OCI-LY7 (cell line): ENCODE results near the gene SAYSD1. TPM values are rescaled to one million over a fixed set of nuclear protein-coding genes. Genes with fewer than 3 reads are reported as not detected.

ENCODE experiments used
- BruUV-seq: library from RNA; stranded (reverse); fragments of 400-500 nt; replicated peaks from 2 replicates; lab custom pipeline; 2021; lab: Mats Ljungman, UMichigan
- CTCF ChIA-PET: fragments of 300-600 bp; sonication (Branson Sonifier 250); formaldehyde crosslinking; loops from one replicate; lab custom pipeline; 2022; ENCODE audit warnings: antibody characterized with exemption; ENCODE audit not compliant: unreplicated experiment; lab: Charles Lee
- POLR2A ChIA-PET: fragments of 300-600 bp; sonication (Branson Sonifier 250); formaldehyde crosslinking; loops from one replicate; lab custom pipeline; 2022; ENCODE audit warnings: antibody characterized with exemption; lab: Charles Lee
- DNase-seq: peaks from one replicate; pipeline ENCODE4 v3.0.0-alpha.2; 2015; ENCODE audit warnings: low spot score
- H2AFZ ChIP-seq: fragments of 200-600 bp; sonication (generic), shearing (Covaris generic); 2 replicates; pipeline ENCODE4 v1.6.1; 2014; ENCODE audit warnings: mild to moderate bottlenecking, antibody characterized with exemption, low read length, moderate library complexity
- H3K27ac ChIP-seq: fragments of 200-600 bp; sonication (generic); 2 replicates; pipeline ENCODE4 v1.5.1; 2014; ENCODE audit warnings: mixed run types, low read depth, mild to moderate bottlenecking, moderate library complexity, low read length, inconsistent platforms; ENCODE audit not compliant: poor library complexity, severe bottlenecking
- H3K36me3 ChIP-seq: fragments of 200-600 bp; sonication (generic); 2 replicates; pipeline ENCODE4 v1.6.1; 2014; ENCODE audit warnings: mild to moderate bottlenecking, antibody characterized with exemption, low read length, moderate library complexity, mixed read lengths; ENCODE audit not compliant: insufficient read depth
- H3K4me1 ChIP-seq: fragments of 200-600 bp; sonication (generic); 2 replicates; pipeline ENCODE4 v1.5.1; 2014; ENCODE audit warnings: mild to moderate bottlenecking, low read length; ENCODE audit not compliant: insufficient read depth, poor library complexity, severe bottlenecking
- H3K4me2 ChIP-seq: fragments of 200-600 bp; sonication (generic); 2 replicates; pipeline ENCODE4 v1.6.1; 2014; ENCODE audit warnings: mild to moderate bottlenecking, low read length
- H3K4me3 ChIP-seq: fragments of 200-600 bp; sonication (generic); 2 replicates; pipeline ENCODE4 v1.5.1; 2014; ENCODE audit warnings: mild to moderate bottlenecking, low read depth, low read length; ENCODE audit not compliant: poor library complexity, severe bottlenecking
- H3K79me2 ChIP-seq: fragments of 200-600 bp; sonication (generic); 2 replicates; pipeline ENCODE4 v1.6.1; 2016; ENCODE audit warnings: low read depth, mild to moderate bottlenecking, low read length, moderate library complexity, mixed read lengths; ENCODE audit not compliant: insufficient read depth
- H3K9me2 ChIP-seq: fragments of 200-600 bp; sonication (generic); 2 replicates; pipeline ENCODE4 v1.6.1; 2016; ENCODE audit warnings: mild to moderate bottlenecking, low read length, mixed read lengths; ENCODE audit not compliant: insufficient read depth
- H3K9me3 ChIP-seq: fragments of 200-600 bp; sonication (generic); 2 replicates; pipeline ENCODE4 v1.6.1; 2014; ENCODE audit warnings: mild to moderate bottlenecking, mixed run types, low read length, mixed read lengths
- H4K20me1 ChIP-seq: fragments of 200-600 bp; sonication (generic); 2 replicates; pipeline ENCODE4 v1.6.1; 2014; ENCODE audit warnings: mild to moderate bottlenecking, antibody characterized with exemption, low read length, moderate library complexity, mixed read lengths; ENCODE audit not compliant: insufficient read depth
- CTCF ChIP-seq: fragments of 200-600 bp; sonication (generic); conservative IDR thresholded peaks from 2 replicates; pipeline ENCODE4 v1.5.1; 2014; ENCODE audit warnings: mild to moderate bottlenecking, antibody characterized with exemption, low read length, moderate library complexity, mixed read lengths
- EZH2phosphoT487 ChIP-seq: fragments of 200-600 bp; sonication (generic); IDR thresholded peaks from 2 replicates; pipeline ENCODE4 v1.6.1; 2018; ENCODE audit warnings: low read depth, borderline replicate concordance, mild to moderate bottlenecking, mixed run types, antibody characterized with exemption, low read length, moderate library complexity, mixed read lengths
- intact Hi-C: fragments of 100-400 bp; cut with micrococcal nuclease; formaldehyde crosslinking; loops from one replicate; pipeline ENCODE4 v1.10.0; 2022; ENCODE audit not compliant: unreplicated experiment
- total RNA-seq, 2 experiments: library from RNA; depleted of rRNA in 1 of 2; stranded (reverse); fragments of >200 nt in 1 of 2; shearing (Covaris generic) in 1 of 2; gene quantifications; 2 replicates each; pipeline ENCODE4 v1.2.3, GENCODE V29; 2014 to 2022

Gene SAYSD1
- total RNA-seq, 2 experiments from 2014 or later, result 10.7 to 14.1 TPM

- TF ChIP-seq EZH2phosphoT487 (no peak), CTCF (no peak)
- ChIA-PET CTCF (no interaction called here), POLR2A (interaction anchor here (0.6 to 1.2 kb wide), 2 partner anchors 10 to 22 kb away, joined by 3 to 4 read pairs; no protein-coding TSS in a partner anchor)
- no peak overlapping the region for H3K27ac ChIP-seq
- H3K9me2 ChIP-seq, result no peaks in the 10 kb centered on the region
- no peaks in the 10 kb centered on the region for H3K4me1 ChIP-seq
- H3K9me3 ChIP-seq, result no peaks in the 10 kb centered on the region
- no peak for DNase-seq
- no peaks in the 10 kb centered on the region for H3K36me3 ChIP-seq
- no peaks in the 10 kb centered on the region for H4K20me1 ChIP-seq
- no peaks in the 10 kb centered on the region for H3K79me2 ChIP-seq
- intact Hi-C loops, result no loop called here
- BruUV-seq, result no TSS peak
- no peak overlapping the region for H2AFZ ChIP-seq
- no peak overlapping the region for H3K4me3 ChIP-seq
- no peak overlapping the region for H3K4me2 ChIP-seq
Measured at GRCh38 chr6:39083231-39083634, 31.8 kb downstream of the SAYSD1 start.

GRCh38 chr6:39082310-39082709 lies 32.7 kb downstream of the SAYSD1 start:
- Histone ChIP-seq H3K9me2 (no peaks in the 10 kb centered on the region), H2AFZ (no peak overlapping the region), H4K20me1 (no peaks in the 10 kb centered on the region), H3K36me3 (no peaks in the 10 kb centered on the region), H3K79me2 (no peaks in the 10 kb centered on the region), H3K4me1 (no peaks in the 10 kb centered on the region), H3K4me2 (no peak overlapping the region), H3K27ac (no peak overlapping the region), H3K4me3 (no peak overlapping the region), H3K9me3 (no peaks in the 10 kb centered on the region)
- intact Hi-C loops, result no loop called here
- BruUV-seq, result no TSS peak
- DNase-seq, result no peak
- ChIA-PET CTCF (no interaction called here), POLR2A (no interaction called here)
- TF ChIP-seq EZH2phosphoT487, result no peak
- no peak for TF ChIP-seq CTCF

GRCh38 chr6:39080246-39080875 lies 34.6 kb downstream of the SAYSD1 start:
- intact Hi-C loops, result no loop called here
- TF ChIP-seq EZH2phosphoT487 (no peak), CTCF (no peak)
- no peak for DNase-seq
- Histone ChIP-seq H3K4me3 (no peak overlapping the region), H3K79me2 (no peaks in the 10 kb centered on the region), H3K4me1 (no peaks in the 10 kb centered on the region), H3K9me2 (no peaks in the 10 kb centered on the region), H3K36me3 (no peaks in the 10 kb centered on the region), H3K4me2 (no peak overlapping the region), H3K27ac (no peak overlapping the region), H4K20me1 (no peaks in the 10 kb centered on the region), H2AFZ (no peak overlapping the region), H3K9me3 (no peaks in the 10 kb centered on the region)
- CTCF ChIA-PET, result no interaction called here
- no TSS peak for BruUV-seq
- POLR2A ChIA-PET, result no interaction called here
